Motor neuron (in vitro differentiated cells): ENCODE data around the gene THADA. TPM values are rescaled to one million over a fixed set of nuclear protein-coding genes. Genes with fewer than 3 reads are reported as not detected.
A peak's percentile ranks its signal among the peaks of the same experiment; 100 is the strongest.

Experiments used
- ATAC-seq, 8 experiments: fragments of 200-7000 bp; cut with Tn5 transposase; replicated peaks in 6 of 8; 2 replicates each; pipeline ENCODE4 v1.8.0; 2021; ENCODE audit warnings: mild to moderate bottlenecking in 8 of 8, moderate library complexity in 8 of 8
- H3K27ac ChIP-seq, 2 donors: fragments of 250-450 bp; sonication (Bioruptor Pico); 2 replicates each; pipeline ENCODE4 v1.9.0; 2021; ENCODE audit warnings: antibody characterized with exemption in 2 of 2, mild to moderate bottlenecking in 2 of 2, moderate library complexity in 1 of 2
- H3K4me1 ChIP-seq, 2 donors: fragments of 250-450 bp; sonication (Bioruptor Pico); replicated peaks in 1 of 2; 2 replicates each; pipeline ENCODE4 v1.6.1; 2021; ENCODE audit warnings: antibody characterized with exemption in 2 of 2, mild to moderate bottlenecking in 2 of 2, moderate library complexity in 1 of 2
- H3K4me3 ChIP-seq, 5 donors: fragments of 250-450 bp; sonication (Bioruptor Pico); 2 replicates each; pipeline ENCODE4 v1.9.0; 2021; ENCODE audit warnings: antibody characterized with exemption in 5 of 5, mild to moderate bottlenecking in 5 of 5, moderate library complexity in 4 of 5
- WGBS, 10 experiments: fragments of 450-650 bp; shearing (Covaris generic); methylation state at CpG; one replicate each; pipeline ENCODE4 v1.0.0; 2022; 5-methylcytosine and 5-hydroxymethylcytosine counted together
- in situ Hi-C, 9 experiments: fragments of 400-800 bp; cut with MboI; loops; one replicate each; pipeline ENCODE4 v1.15.0; 2021; ENCODE audit warnings: low sequenced_read_pairs in 9 of 9, low pct_unique_long_range_greater_than_20kb in 2 of 9; ENCODE audit not compliant: unreplicated experiment in 9 of 9
- total RNA-seq, 8 experiments: library from RNA; unstranded; fragments of 300-600 nt; gene quantifications; 2 replicates each; pipeline versions ENCODE4 v1.2.3 to v1.2.4, GENCODE V29; 2022

THADA gene
- total RNA-seq, 8 experiments from 2014 or later = 10.4 to 33.6 (median 15.9) TPM

DNA sequence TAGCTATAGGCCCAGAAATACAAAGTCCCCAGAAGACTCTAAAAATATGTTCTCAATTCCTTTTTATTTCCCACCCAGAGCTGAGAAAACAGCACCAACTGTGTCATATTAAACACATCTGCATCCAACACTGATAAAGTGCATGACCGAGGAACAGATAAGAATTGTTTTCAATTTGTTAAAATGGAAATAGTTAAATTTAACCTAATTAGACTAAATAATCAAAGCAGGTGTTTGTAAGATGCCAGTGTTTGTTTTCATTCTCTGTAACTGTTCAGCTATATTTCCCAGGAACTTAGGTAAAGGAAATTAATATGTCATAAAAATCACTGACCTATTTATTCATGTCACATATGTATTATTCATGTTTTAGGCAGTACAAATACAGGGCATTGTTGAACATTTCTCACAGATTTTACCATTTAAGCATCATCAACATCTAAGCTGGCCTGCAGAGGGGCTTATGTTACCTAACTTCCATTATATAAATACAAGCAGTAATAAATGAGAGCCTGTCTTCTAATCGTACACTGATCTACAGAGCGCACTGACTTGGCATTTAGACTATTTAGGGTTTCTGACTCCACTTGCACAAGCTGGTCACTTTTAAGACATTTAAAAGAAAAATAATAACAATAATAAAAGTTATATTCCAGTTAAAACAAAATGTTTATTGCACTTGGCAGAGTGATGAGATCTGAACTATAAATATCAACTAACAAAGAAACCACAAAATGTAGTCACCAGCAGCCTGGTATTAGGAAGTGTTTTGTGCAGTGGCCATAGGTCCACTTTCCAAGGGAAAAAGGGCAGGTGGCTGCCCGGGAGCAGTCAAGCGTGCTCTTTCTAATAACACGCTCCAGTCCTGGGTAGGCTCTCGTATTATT, 282.8 kb downstream of the THADA start:
- in situ Hi-C loops = no loop called here
- Histone ChIP-seq H3K4me1 (peaks cover 0 to 4% of the 10 kb centered on the region in 2 donors), H3K4me3 (no peak overlapping the region), H3K27ac (no peak overlapping the region)
- ATAC-seq = peak in 2 of 8 experiments; percentile 39 to 49
- WGBS, 10 experiments = 47 to 100% (median 83%) methylated on average over 1 to 7 of the region's 7 CpGs; no CpG with 5 or more reads in 1 of the 10 experiments

DNA sequence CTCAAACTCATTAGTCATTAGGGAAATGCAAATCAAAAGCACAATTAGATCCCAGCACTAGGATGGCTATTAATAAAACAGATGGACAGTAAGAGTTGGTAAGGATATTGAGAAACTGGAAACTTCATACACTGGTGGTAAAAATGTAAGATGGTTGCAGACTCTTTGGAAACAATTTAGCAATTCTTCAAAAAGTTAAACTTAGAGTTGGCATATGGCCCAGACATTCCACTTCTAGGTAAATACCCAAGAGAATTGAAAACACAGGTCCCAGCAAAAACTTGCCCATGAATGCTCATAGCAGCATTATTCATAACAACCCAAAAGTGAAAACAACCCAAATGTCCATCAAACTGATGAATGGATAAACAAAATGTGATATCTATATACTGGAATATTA, 284.6 kb downstream of the THADA start:
- Histone ChIP-seq H3K4me3 (no peak overlapping the region), H3K27ac (no peak overlapping the region), H3K4me1 (peaks cover 0 to 4% of the 10 kb centered on the region in 2 donors)
- ATAC-seq = peak in 1 of 8 experiments; percentile 15
- in situ Hi-C loops = no loop called here

DNA sequence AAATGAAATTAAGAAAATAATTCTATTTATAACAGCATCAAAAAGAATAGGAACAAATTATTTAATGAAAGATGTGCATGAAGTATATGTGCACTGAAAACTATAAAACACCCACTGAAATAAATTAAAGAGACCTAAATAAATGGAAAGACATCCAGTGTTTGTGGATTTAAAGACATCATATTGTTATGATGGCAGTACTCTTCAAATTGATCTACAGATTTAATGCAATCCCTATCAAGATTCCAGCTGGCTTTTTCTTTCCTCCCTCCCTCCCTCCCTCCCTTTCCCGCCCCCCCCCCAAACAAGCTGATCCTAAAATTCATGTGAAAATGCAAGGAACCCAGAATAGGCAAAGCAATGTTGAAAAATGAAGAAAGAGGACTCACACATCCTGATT, 285.9 kb downstream of the THADA start:
- in situ Hi-C loops = no loop called here
- no CpG with 5 or more reads among the region's 1 CpG for WGBS, 10 experiments
- Histone ChIP-seq H3K27ac (no peak overlapping the region), H3K4me1 (peaks cover 0 to 4% of the 10 kb centered on the region in 2 donors), H3K4me3 (no peak overlapping the region)
- no peak for ATAC-seq

DNA sequence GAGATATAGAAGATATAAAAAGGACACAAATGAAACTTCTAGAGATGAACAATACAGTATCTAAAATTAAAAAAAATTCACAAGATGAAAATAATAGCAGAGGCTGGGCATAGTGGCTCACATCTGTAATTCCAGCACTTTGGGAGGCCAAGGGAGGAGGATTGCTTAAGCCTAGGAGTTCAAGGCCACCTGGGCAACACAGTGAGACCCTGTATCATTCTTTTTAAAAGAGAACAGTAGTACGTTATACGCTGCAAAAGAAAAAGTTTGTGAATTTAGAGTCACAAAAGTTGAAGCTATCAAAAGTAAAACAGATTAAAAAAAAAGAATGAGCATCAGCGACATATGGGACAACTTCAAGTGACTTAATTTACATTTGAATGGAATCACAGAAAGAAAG, 287.9 kb downstream of the THADA start:
- no peak for ATAC-seq
- H3K27ac ChIP-seq = no peak overlapping the region
- in situ Hi-C loops = no loop called here
- H3K4me3 ChIP-seq = no peak overlapping the region
- 80 to 100% (median 93%) methylated on average over 2 to 3 of the region's 3 CpGs; no CpG with 5 or more reads in 1 of the 10 experiments for WGBS, 10 experiments
- no peaks in the 10 kb centered on the region for H3K4me1 ChIP-seq

DNA sequence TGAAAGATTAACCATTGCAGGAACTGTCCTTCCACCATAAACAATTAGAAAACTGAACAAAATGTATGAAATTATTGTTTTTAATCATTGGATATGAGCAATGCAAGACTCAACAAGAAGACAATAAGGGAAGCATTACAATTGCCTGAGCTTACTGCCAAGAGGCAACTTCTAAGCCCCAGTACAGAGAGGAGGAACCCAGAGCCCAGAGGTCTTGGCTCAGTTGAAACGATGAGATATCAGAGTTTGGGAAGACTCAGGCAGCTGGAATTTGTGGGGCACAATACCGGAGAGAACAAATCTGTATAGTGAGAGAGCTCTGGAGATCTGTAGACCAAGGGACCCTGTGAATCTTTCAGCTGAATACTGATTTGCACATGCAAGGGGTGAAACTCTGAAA, 288.8 kb downstream of the THADA start:
- Histone ChIP-seq H3K27ac (no peak overlapping the region), H3K4me1 (no peaks in the 10 kb centered on the region), H3K4me3 (no peak overlapping the region)
- no peak for ATAC-seq
- WGBS, 10 experiments = 14 to 100% (median 40%) methylated on average over 1 to 2 of the region's 2 CpGs; no CpG with 5 or more reads in 3 of the 10 experiments
- in situ Hi-C loops = no loop called here

DNA sequence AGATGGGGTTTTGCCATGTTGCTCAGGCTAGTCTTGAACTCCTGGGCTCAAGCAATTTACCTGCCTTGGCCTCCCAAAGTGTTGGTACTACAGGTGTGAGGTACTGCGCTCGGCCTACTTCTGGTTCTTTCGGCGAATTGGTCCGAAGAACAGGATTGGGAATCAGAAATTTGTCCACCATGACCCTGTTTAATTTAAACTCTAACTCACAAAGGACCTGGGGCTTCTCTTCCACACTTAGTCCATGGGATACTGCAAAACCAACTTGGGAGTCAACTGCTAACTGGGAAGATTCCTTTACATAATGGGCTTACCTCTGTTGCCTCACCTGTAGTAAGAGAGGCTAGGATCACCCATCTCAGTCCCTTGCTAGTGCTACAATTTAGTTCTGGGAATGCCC, 289.6 kb downstream of the THADA start:
- ATAC-seq = no peak
- 93 to 100% (median 100%) methylated on average over 1 to 5 of the region's 5 CpGs; no CpG with 5 or more reads in 2 of the 10 experiments for WGBS, 10 experiments
- Histone ChIP-seq H3K27ac (no peak overlapping the region), H3K4me1 (no peaks in the 10 kb centered on the region), H3K4me3 (no peak overlapping the region)
- in situ Hi-C loops = no loop called here

DNA sequence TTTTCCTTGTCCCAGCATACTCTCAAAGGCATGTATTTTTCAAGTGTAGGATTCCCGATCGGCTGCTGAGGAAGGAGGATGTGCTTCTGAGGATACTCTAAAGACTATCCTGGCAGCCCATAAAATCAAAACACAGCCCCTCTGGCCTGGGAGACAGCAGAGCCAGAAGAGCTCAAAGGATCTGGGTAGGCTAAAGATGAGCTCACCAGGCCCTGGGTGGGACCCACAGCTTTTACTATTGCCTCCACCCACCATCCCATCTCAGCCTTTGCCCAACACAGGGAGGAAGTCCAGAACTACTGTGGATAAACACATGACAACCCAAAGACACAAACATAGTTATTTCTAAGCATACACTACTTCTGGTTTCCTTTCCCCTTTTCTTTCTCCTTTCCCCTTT, 290.3 kb downstream of the THADA start:
- Histone ChIP-seq H3K4me1 (no peaks in the 10 kb centered on the region), H3K27ac (no peak overlapping the region), H3K4me3 (no peak overlapping the region)
- peak in 3 of 8 experiments; percentile 49 to 97 (median 87) for ATAC-seq
- 17 to 100% (median 72%) methylated on average over 1 to 2 of the region's 2 CpGs; no CpG with 5 or more reads in 4 of the 10 experiments for WGBS, 10 experiments
- in situ Hi-C loops = no loop called here

DNA sequence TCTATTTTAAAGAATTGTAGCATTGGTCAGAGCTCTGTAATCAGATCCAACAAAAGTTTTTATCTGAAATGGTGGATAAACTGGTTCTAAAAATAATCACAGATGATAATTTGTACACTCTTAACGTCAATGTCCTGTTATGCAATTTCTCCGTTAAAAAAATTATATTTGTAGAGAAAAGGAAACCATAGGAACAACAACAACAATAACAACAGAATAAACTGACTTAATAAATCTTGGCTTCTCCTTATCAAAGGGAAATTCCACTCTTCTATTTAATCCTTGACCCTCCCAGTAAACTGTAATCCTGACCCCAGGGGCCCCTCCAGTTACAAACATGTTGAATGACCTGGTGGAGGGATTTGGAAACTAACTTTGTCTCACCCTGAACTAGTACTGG, 290.8 kb downstream of the THADA start:
- whole genome bisulfite sequencing, 10 experiments = 0 to 100% (median 79%) methylated on average over 1 to 2 of the region's 2 CpGs; no CpG with 5 or more reads in 1 of the 10 experiments
- Histone ChIP-seq H3K27ac (no peak overlapping the region), H3K4me1 (no peaks in the 10 kb centered on the region), H3K4me3 (no peak overlapping the region)
- peak in 2 of 8 experiments; percentile 55 for ATAC-seq
- in situ Hi-C loops = no loop called here

DNA sequence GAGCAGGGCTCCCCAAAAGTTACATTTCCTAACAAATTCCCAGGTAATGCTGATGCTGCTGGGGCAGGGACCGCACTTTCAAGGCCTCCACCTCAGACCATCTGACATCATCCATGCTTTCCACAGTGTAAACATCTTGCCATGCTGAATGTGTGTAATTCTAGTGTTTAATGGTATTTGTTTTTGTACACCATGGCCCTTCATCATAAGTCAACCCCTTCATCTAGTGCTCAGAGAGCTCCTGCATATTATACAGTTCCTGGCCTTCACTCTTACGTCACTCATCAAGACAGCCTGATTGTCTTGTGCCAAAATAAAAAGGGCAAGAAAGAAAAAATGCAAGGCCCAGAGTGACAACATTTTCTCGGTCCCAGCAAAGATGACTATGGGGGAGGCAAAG, 291.9 kb downstream of the THADA start:
- 40 to 100% (median 100%) methylated on average over 1 to 3 of the region's 3 CpGs; no CpG with 5 or more reads in 1 of the 10 experiments for WGBS, 10 experiments
- peak in 1 of 8 experiments; percentile 67 for ATAC-seq
- Histone ChIP-seq H3K4me1 (no peaks in the 10 kb centered on the region), H3K4me3 (no peak overlapping the region), H3K27ac (no peak overlapping the region)
- in situ Hi-C loops = no loop called here

DNA sequence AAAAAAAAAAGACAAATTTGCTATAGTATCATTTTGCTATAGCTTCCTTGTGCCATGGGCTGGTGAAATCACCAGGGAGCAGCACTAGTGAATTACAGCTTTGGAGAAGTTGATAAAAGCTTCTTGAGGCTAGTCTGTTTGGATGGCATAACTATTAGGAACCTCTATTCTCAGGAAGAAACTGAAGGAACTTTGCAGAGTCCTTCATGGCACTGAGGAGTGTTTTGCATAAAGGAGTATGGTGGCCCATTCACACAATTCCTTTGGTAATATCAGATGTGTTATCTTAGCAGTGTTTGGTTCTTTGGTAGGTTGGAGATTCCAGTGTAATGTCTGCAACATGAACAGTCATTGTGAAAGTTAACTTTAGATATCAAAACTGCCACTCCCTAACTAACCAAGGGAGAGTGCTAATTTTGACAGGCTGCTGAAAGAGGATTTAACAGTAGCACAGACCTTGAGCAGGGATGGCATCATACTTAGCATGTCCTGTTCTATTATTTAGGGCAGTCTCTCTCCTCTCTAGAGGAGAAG, 292.8 kb downstream of the THADA start:
- Histone ChIP-seq H3K4me3 (no peak overlapping the region), H3K4me1 (no peaks in the 10 kb centered on the region), H3K27ac (no peak overlapping the region)
- ATAC-seq = peak in 2 of 8 experiments; percentile 10 to 18
- in situ Hi-C loops = no loop called here

DNA sequence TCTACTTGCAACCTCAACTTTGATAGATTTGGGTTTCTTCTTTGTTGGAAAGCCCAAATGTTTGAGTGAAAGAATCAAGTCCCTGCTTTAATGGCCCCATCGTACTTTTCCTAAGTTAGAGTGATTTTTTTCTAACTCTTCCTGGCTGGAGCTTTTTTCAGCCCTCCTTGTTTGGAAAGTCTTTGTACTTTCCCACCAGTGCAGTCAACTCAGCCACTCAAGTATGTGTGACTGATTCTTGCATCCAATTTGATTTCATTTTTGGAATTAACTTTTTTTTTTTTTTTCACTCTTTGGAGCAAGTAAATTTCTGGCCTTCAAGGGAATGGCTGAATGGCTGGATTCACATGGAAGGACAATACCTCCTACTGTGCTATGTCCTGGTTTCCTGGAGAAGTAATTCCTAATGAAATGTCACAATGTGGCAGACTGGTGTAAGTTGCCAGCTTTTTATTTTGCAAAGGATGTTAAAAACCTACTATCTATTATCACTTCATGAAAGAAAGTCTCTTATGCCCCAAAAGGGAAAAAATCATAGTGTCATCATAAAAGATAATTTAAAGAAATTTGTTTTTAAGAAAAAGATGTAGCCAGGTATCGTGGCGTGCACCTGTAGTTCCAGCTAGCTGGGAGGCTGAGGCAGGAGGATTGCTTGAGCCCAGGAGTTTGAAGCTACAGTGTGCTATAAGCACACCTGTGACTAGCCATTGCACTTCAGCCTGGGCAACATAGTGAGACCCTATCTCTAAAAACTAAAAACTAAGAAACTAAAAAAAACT, 293.5 kb downstream of the THADA start:
- H3K27ac ChIP-seq = no peak overlapping the region
- no peak for ATAC-seq
- 67 to 100% (median 94%) methylated on average over 1 to 3 of the region's 3 CpGs for WGBS, 10 experiments
- in situ Hi-C loops = no loop called here
- H3K4me1 ChIP-seq = no peaks in the 10 kb centered on the region
- H3K4me3 ChIP-seq = no peak overlapping the region

DNA sequence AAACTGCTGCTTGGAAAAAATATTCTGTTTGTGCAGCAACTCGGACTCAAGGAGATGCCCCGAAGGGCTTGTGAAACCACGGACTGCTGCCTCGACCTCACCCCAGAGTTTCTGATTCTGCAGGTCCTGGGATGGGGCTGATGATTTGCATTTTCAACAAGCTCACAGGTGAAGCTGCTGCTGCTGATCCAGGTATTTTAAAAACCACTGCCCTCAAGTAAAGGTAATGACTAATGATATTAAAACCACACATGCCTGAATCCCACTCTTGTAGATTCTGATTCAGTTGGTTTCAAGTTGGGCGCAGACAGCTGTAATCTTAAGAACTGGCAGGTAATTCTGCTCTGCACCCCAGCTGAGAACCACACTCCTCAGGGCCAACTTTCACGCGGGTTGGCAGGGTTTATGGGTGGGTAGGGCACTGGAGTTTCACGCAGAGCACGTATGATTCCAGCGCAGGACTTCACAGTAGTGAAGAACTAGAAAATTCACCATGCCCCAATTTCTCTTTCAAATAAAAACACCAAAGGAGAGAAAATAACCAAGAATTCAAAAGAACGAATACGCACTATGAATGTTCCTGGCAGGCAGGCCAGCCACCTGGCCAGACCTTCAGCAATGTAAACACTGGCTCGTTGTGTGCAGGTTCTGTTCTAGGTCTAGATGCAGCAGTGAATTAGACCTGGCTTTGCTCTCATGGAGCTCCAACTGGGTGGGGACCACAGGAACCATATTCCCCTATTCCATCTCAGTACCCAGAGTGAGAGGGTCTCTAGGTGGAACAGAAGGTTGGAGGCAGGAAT, 294.9 kb downstream of the THADA start:
- WGBS, 10 experiments = 50 to 100% (median 80%) methylated on average over 1 to 12 of the region's 13 CpGs
- ATAC-seq = no peak
- Histone ChIP-seq H3K4me3 (no peak overlapping the region), H3K27ac (no peak overlapping the region), H3K4me1 (no peaks in the 10 kb centered on the region)
- in situ Hi-C loops = no loop called here
